B cell (primary cell): ENCODE results near the gene OR1B1. TPM values are rescaled to one million over a fixed set of nuclear protein-coding genes. Genes with fewer than 3 reads are reported as not detected.
"Not testable (repeated sequence)": the region's sequence is repeated elsewhere in the genome, so short reads cannot be mapped to it uniquely, and the experiment has no call there.

Experiments used
- ATAC-seq: fragments of 200-7000 bp; cut with Tn5 transposase; one replicate; pipeline ENCODE4 v1.10.0; 2021; ENCODE audit warnings: low read depth, mild to moderate bottlenecking, moderate number of reproducible peaks, moderate library complexity
- CTCF ChIA-PET: fragments of 350-600 bp; sonication (Branson Sonifier 250); formaldehyde crosslinking; loops from one replicate; lab custom pipeline; 2021; ENCODE audit warnings: antibody characterized with exemption, inconsistent platforms; lab: Charles Lee
- POLR2A ChIA-PET: fragments of 350-600 bp; sonication (Branson Sonifier 250); formaldehyde crosslinking; loops from one replicate; lab custom pipeline; 2021; ENCODE audit warnings: antibody characterized with exemption; lab: Charles Lee
- DNase-seq: peaks from one replicate; pipeline ENCODE4 v3.0.0; 2013
- H2AFZ ChIP-seq: 2 replicates; pipeline ENCODE4 v1.6.1; 2012; ENCODE audit warnings: mild to moderate bottlenecking, low read depth, low read length; ENCODE audit not compliant: insufficient read depth, poor library complexity, severe bottlenecking
- H3K27ac ChIP-seq, 2 donors: 1 replicate in 1 of 2; 2 replicates in 1 of 2; pipeline ENCODE4 v1.5.1; 2012 to 2013; ENCODE audit warnings: low read length in 2 of 2, mild to moderate bottlenecking in 2 of 2, moderate library complexity in 1 of 2
- H3K27me3 ChIP-seq, 4 experiments: fragments of 200-600 bp in 1 of 4; sonication (generic) in 1 of 4; replicated peaks in 1 of 4; 1 replicate in 2 of 4; 2 replicates in 2 of 4; pipeline versions ENCODE4 v1.6.1 to v1.7.0; 2013 to 2016; ENCODE audit warnings: low read length in 3 of 4, mild to moderate bottlenecking in 2 of 4, mixed read lengths in 1 of 4, moderate library complexity in 1 of 4; ENCODE audit not compliant: insufficient read depth in 4 of 4, control insufficient read depth in 3 of 4; ENCODE audit errors: control extremely low read depth in 1 of 4
- H3K36me3 ChIP-seq, 2 experiments: replicated peaks in 1 of 2; 1 replicate in 1 of 2; 2 replicates in 1 of 2; pipeline versions ENCODE4 v1.6.1 to v1.7.1; 2013; ENCODE audit warnings: low read length in 1 of 2; ENCODE audit not compliant: insufficient read depth in 2 of 2, control insufficient read depth in 1 of 2; ENCODE audit errors: control extremely low read depth in 1 of 2, extremely low read depth in 1 of 2
- H3K4me1 ChIP-seq, 2 donors: fragments of 200-600 bp in 1 of 2; sonication (generic) in 1 of 2; 1 replicate in 1 of 2; 2 replicates in 1 of 2; pipeline versions ENCODE4 v1.5.1 to v1.6.1; 2013 to 2017; ENCODE audit warnings: low read length in 2 of 2; ENCODE audit not compliant: control insufficient read depth in 2 of 2, insufficient read depth in 2 of 2
- H3K4me2 ChIP-seq: replicated peaks from 2 replicates; pipeline ENCODE3; 2012; ENCODE audit warnings: mild to moderate bottlenecking, low read depth, low read length; ENCODE audit not compliant: poor library complexity, severe bottlenecking
- H3K4me3 ChIP-seq, 5 experiments: fragments of 200-600 bp in 1 of 5; sonication (generic) in 1 of 5; 1 replicate in 3 of 5; 2 replicates in 2 of 5; pipeline versions ENCODE4 v1.5.1 to v1.7.0; 2011 to 2016; ENCODE audit warnings: low read length in 4 of 5, mild to moderate bottlenecking in 4 of 5, low read depth in 2 of 5, control low read depth in 1 of 5, moderate library complexity in 1 of 5; ENCODE audit not compliant: insufficient read depth in 1 of 5; ENCODE audit errors: control extremely low read depth in 1 of 5, extremely low read depth in 1 of 5
- H3K79me2 ChIP-seq: fragments of 200-600 bp; sonication (generic); one replicate; pipeline ENCODE4 v1.6.0; 2016; ENCODE audit warnings: low read length; ENCODE audit not compliant: control insufficient read depth, insufficient read depth
- H3K9ac ChIP-seq: fragments of 200-600 bp; sonication (generic); 2 replicates; pipeline ENCODE4 v1.6.1; 2017; ENCODE audit warnings: mild to moderate bottlenecking, low read length, moderate library complexity
- H3K9me3 ChIP-seq, 3 donors: one replicate each; pipeline versions ENCODE4 v1.6.1 to v1.7.1; 2013; ENCODE audit warnings: low read length in 2 of 3; ENCODE audit not compliant: control insufficient read depth in 2 of 3, insufficient read depth in 1 of 3; ENCODE audit errors: control extremely low read depth in 1 of 3
- H4K20me1 ChIP-seq: 2 replicates; pipeline ENCODE4 v1.6.0; 2012; ENCODE audit warnings: mild to moderate bottlenecking, low read length; ENCODE audit not compliant: insufficient read depth, control insufficient read depth, poor library complexity, severe bottlenecking
- H3K27ac Mint-ChIP-seq: one replicate; pipeline ENCODE4 v1.8.0; 2021; ENCODE audit warnings: mixed read lengths
- H3K27me3 Mint-ChIP-seq: one replicate; pipeline ENCODE4 v1.8.0; 2021; ENCODE audit warnings: mixed read lengths
- H3K4me1 Mint-ChIP-seq: one replicate; pipeline ENCODE4 v1.8.0; 2021; ENCODE audit warnings: mixed read lengths
- H3K4me3 Mint-ChIP-seq: one replicate; pipeline ENCODE4 v1.8.0; 2021; ENCODE audit warnings: mixed read lengths
- H3K9me3 Mint-ChIP-seq: one replicate; pipeline ENCODE4 v1.8.0; 2022; ENCODE audit warnings: mixed read lengths; ENCODE audit not compliant: insufficient read depth
- EZH2 ChIP-seq: IDR thresholded peaks from 2 replicates; pipeline ENCODE4 v1.6.1; 2012; ENCODE audit warnings: borderline replicate concordance, low read depth, mild to moderate bottlenecking, moderate library complexity, low read length; ENCODE audit not compliant: insufficient read depth, poor library complexity, severe bottlenecking
- WGBS: methylation state at CpG from one replicate; pipeline ENCODE4 v1.1.5; 2013; ENCODE audit warnings: missing lambda C conversion rate; ENCODE audit not compliant: insufficient coverage; 5-methylcytosine and 5-hydroxymethylcytosine counted together
- intact Hi-C: fragments of 100-400 bp; cut with micrococcal nuclease; formaldehyde crosslinking; loops from one replicate; pipeline ENCODE4 v1.10.0; 2022
- polyA plus RNA-seq: library from polyadenylated mRNA; depleted of rRNA; stranded (reverse); fragments of >200 nt; gene quantifications from 2 replicates; pipeline ENCODE4 v1.2.3, GENCODE V29; 2012
- total RNA-seq, 2 donors: library from RNA; stranded (reverse); fragments of 120-200 nt in 1 of 2; gene quantifications; 1 replicate in 1 of 2; 2 replicates in 1 of 2; pipeline versions ENCODE4 v1.2.3 to v1.2.4, GENCODE V29; 2013 to 2022
- TF ChIP-seq, protein P1 (sequence below): fragments of 200-600 bp; IDR thresholded peaks from one replicate; pipeline ENCODE4 v1.8.0; 2022; ENCODE audit warnings: antibody characterized with exemption, mild to moderate bottlenecking

The OR1B1 gene
- total and polyA plus RNA-seq, 2 donors (not counting 1 experiment from before 2014, with no cell fraction given), result not detected

DNA sequence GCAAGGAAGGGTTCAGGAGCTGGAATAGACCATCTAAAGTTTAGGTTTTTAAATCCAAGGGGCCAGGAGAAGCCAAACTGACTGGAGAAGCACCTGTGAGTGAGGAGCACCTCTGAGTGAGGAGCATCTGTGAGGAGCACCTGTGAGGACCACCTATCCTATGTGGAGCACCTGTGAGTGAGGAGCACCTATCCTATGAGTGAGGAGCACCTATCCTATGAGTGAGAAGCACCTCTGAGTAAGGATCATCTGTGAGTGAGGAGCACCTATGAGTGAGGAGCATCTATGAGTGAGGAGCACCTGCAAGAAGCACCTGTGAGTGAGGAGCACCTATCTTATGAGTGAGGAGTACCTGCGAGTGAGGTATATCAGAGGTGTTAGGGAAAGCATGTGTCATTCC is 50.8 kb downstream of the OR1B1 start:
- intact Hi-C loops, result no loop called here
- no peaks in the 10 kb centered on the region for H3K4me1 Mint-ChIP-seq
- ChIA-PET POLR2A (no interaction called here), CTCF (no interaction called here)
- H3K27ac Mint-ChIP-seq, result no peak overlapping the region
- 100% methylated on average over 1 of the region's 1 CpG for WGBS
- peaks cover 27% of the 10 kb centered on the region for H3K27me3 Mint-ChIP-seq
- no peaks in the 10 kb centered on the region for H3K36me3 ChIP-seq
- no peaks in the 10 kb centered on the region for H3K4me1 ChIP-seq
- H3K4me2 ChIP-seq, result no peak overlapping the region
- H3K27ac ChIP-seq, result no peak overlapping the region
- H3K4me3 Mint-ChIP-seq, result no peak overlapping the region
- H3K27me3 ChIP-seq, result peaks cover 0 to 4% (median 1%) of the 10 kb centered on the region in 4 experiments
- ATAC-seq (no peak), DNase-seq (no peak)
- no peak overlapping the region for H3K9ac ChIP-seq
- no peak overlapping the region for H3K4me3 ChIP-seq
- H3K9me3 ChIP-seq, result peaks cover 0 to 4% (median 0%) of the 10 kb centered on the region in 3 donors
- H3K9me3 Mint-ChIP-seq, result no peaks in the 10 kb centered on the region
- no peak overlapping the region for H2AFZ ChIP-seq
- no peaks in the 10 kb centered on the region for H4K20me1 ChIP-seq
- TF ChIP-seq, protein P1, sequence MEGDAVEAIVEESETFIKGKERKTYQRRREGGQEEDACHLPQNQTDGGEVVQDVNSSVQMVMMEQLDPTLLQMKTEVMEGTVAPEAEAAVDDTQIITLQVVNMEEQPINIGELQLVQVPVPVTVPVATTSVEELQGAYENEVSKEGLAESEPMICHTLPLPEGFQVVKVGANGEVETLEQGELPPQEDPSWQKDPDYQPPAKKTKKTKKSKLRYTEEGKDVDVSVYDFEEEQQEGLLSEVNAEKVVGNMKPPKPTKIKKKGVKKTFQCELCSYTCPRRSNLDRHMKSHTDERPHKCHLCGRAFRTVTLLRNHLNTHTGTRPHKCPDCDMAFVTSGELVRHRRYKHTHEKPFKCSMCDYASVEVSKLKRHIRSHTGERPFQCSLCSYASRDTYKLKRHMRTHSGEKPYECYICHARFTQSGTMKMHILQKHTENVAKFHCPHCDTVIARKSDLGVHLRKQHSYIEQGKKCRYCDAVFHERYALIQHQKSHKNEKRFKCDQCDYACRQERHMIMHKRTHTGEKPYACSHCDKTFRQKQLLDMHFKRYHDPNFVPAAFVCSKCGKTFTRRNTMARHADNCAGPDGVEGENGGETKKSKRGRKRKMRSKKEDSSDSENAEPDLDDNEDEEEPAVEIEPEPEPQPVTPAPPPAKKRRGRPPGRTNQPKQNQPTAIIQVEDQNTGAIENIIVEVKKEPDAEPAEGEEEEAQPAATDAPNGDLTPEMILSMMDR, result no peak
- no peak for TF ChIP-seq EZH2
- no peaks in the 10 kb centered on the region for H3K79me2 ChIP-seq

DNA sequence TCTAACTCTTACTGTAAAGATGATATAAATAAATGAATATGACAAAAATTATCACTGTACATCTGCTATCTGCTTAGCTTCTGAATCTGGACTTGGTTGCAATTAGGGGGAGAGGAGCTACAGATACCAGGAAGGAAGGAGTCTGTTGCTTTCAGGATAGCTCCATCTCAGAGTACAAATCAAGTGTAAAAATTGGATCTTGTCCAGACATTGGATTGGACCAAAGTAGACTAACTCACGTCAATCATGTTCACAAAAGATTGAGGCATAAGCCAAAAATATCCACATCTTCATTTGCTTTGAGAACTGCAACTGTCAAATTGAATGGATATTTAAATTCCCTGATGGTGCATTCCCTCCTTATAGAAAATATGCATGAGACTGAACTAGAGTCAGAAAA is 51.7 kb downstream of the OR1B1 start:
- H3K9ac ChIP-seq, result no peak overlapping the region
- H4K20me1 ChIP-seq, result no peaks in the 10 kb centered on the region
- no peak overlapping the region for H3K4me3 Mint-ChIP-seq
- WGBS, result no CpG with 5 or more reads among the region's 1 CpG
- no peaks in the 10 kb centered on the region for H3K9me3 Mint-ChIP-seq
- H3K36me3 ChIP-seq, result no peaks in the 10 kb centered on the region
- H3K79me2 ChIP-seq, result no peaks in the 10 kb centered on the region
- H3K4me3 ChIP-seq, result no peak overlapping the region
- ATAC-seq, result no peak
- no peak overlapping the region for H3K27ac Mint-ChIP-seq
- TF ChIP-seq, protein P1, result no peak
- TF ChIP-seq EZH2, result no peak
- H2AFZ ChIP-seq, result no peak overlapping the region
- H3K27me3 ChIP-seq, result peaks cover 0 to 1% (median 0%) of the 10 kb centered on the region in 4 experiments
- peaks cover 29% of the 10 kb centered on the region for H3K27me3 Mint-ChIP-seq
- intact Hi-C loops, result no loop called here
- POLR2A ChIA-PET, result no interaction called here
- H3K4me1 ChIP-seq, result no peaks in the 10 kb centered on the region
- no peak for DNase-seq
- CTCF ChIA-PET, result no interaction called here
- peaks cover 0 to 4% (median 0%) of the 10 kb centered on the region in 3 donors for H3K9me3 ChIP-seq
- H3K4me1 Mint-ChIP-seq, result no peaks in the 10 kb centered on the region
- H3K4me2 ChIP-seq, result no peak overlapping the region
- H3K27ac ChIP-seq, result no peak overlapping the region

DNA sequence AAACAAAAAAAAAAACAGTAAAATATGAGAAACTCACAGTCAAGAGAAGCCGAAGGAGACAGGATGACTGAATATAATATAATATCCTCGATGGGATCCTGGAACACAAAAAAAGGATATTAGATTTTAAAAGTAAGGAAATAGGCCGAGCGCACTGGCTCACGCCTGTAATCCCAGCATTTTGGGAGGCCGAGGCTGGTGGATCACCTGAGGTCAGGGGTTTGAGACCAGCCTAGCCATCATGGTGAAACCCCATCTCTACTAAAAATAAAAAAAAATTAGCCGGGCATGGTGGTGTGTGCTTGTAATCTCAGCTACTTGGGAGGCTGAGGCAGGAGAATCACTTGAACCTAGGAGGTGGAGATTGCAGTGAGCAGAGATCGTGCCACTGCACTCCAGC is 74.1 kb downstream of the OR1B1 start, which contains the start of gene OR1L8:
Gene OR1L8 (minus strand): TSS at position 101 of the 400 bp plus-strand sequence. CDS start 14,907 bp downstream, outside the sequence.
- H3K36me3 ChIP-seq, H3K27ac Mint-ChIP-seq, H3K4me1 ChIP-seq, H3K4me3 Mint-ChIP-seq, intact Hi-C loops, H3K4me3 ChIP-seq, ATAC-seq, H3K9ac ChIP-seq, POLR2A ChIA-PET, H3K27me3 Mint-ChIP-seq, H4K20me1 ChIP-seq, H3K9me3 ChIP-seq, H3K27me3 ChIP-seq, H3K4me1 Mint-ChIP-seq, H3K4me2 ChIP-seq, CTCF ChIA-PET, H3K9me3 Mint-ChIP-seq, DNase-seq, H2AFZ ChIP-seq, H3K79me2 ChIP-seq, H3K27ac ChIP-seq: not testable (repeated sequence)
- WGBS, result 90% methylated on average over 2 of the region's 8 CpGs
